GM19467 (cell line): ENCODE measurements around the gene TMEM184C.
A peak's percentile ranks its signal among the peaks of the same experiment; 100 is the strongest.

Experiments
- ATAC-seq: cut with Tn5 transposase; IDR thresholded peaks from one replicate; pipeline ENCODE4 v1.9.1; 2021; ENCODE audit warnings: mild to moderate bottlenecking, moderate library complexity; ENCODE audit not compliant: unreplicated experiment

Gene TMEM184C

DNA sequence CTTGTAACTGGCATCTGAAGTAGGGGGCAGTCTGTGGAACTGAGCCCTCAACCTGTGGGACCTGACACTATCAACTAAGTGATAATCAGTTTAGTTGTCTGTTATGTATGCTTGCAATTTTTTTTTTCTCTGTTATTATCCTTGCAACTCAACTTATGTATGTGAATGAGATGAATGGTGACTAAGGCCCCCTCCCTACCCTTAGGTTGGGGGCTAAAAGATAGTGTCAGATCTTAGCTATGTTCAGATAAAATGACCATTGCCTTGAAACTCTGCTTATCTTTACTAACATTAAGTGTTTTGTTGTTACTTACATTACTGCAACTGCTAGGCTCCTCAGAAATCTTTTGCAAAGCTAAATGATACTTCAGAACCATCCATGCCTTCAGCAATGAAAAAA, 31.5 kb downstream of the TMEM184C start:
- no peak for ATAC-seq

DNA sequence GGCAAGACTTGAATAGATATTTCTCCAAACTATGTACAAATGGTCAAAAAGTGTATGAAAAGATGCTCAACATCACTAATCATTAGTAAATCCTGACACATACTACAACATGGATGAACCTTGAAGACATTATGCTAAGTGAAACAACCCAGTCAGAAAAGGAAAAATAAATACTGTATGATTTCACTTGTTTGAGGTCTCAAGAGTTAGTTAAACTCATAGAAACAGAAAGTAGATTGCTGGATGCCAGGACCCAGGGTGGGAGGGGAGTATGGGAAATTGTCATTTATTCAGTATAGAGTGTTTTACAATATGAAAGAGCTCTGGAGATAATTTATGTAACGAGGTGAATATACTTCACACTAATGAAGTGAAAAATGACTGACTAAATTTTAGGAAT, 34.4 kb downstream of the TMEM184C start:
- no peak for ATAC-seq

DNA sequence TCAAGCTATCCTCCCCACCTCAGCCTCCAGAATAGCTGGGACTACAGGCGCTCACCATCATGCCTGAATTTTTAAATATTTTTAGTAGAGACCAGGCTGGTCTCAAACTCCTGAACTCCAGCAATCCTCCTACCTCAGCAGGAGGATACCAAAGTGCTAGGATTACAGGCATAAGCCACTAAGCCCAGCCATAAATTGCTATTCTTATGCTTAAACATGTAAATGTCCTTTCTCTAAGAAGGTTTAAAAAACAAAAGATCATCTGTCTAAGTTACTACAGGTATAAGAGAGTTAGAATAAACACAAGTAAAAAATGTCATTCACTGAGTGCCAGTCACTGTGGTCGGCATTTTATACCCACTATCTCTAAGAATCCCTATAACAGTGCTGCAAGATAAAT, 38.4 kb downstream of the TMEM184C start:
- no peak for ATAC-seq

DNA sequence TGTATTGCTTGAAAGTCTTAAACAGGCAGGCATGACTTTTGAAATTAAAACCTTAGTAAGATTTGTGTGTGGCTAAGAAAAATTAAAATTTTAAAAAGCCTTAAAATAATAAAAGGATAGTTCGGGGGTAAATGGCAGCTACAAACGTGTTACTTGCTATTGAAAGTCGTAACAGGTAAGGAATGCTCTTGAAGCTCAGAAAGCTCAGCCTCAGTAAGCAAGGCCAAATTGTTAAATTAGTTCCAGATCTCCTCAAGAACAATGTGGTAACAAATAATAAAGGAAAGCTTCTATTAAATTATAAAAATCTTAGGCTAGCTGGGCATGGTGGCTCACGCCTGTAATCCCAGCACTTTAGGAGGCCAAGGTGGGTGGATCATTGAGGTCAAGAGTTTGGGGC, 41.3 kb downstream of the TMEM184C start:
- ATAC-seq, result no peak

DNA sequence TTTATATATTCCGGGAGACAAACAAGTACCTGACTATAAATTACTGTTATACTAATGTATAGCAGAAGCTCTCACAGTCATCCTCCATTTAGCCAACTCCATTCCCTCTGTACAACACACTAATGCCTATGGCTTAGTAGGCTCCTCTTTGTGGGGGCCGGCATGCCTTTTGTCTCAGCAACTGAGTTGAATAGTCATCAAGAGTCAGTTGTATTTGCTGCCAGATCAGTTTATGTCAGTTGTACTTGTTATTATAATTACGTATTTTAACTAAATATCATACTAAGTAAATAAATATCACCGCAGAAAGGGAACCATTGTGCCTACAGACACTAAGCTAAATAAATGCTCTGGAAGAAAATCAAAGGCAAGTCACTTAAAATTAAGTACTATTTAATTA, 56.9 kb downstream of the TMEM184C start:
- ATAC-seq, result no peak

DNA sequence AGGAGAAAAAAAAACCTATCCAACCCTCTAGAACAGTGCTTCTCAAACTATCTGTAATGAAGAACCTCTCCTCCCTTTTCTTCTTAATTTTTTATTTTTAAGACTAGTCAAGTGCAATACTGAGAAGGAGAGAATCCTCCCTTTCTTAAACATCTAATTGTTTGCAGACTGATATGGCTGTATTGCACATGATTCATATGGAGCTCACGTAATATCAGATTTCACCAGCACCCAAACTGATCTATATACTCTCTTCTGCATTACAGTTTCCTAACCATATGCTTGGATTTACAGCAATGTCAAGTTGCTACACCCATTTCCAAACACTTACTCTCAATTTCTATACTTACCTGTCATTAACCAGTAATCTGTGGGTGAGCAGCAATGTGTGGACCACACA, 57.3 kb downstream of the TMEM184C start:
- ATAC-seq, result no peak

DNA sequence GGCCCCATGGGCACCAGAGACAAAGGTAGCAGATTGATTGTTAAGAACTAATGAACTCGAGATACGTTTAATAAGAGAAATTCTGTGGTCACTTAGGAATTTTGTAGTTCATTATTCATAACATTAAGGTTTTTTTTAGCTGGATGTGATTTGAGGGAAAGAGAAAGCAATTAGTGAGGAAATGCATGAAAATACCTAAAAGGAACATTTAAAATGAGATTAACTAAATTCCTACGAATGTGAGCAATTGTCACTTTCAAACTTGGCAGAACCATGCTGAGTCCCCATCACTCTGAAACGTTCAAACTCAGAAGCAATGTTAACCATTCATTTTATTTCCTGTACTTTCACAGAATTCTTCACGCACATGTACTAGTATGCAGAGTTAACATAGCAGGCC, 60.9 kb downstream of the TMEM184C start:
- no peak for ATAC-seq

DNA sequence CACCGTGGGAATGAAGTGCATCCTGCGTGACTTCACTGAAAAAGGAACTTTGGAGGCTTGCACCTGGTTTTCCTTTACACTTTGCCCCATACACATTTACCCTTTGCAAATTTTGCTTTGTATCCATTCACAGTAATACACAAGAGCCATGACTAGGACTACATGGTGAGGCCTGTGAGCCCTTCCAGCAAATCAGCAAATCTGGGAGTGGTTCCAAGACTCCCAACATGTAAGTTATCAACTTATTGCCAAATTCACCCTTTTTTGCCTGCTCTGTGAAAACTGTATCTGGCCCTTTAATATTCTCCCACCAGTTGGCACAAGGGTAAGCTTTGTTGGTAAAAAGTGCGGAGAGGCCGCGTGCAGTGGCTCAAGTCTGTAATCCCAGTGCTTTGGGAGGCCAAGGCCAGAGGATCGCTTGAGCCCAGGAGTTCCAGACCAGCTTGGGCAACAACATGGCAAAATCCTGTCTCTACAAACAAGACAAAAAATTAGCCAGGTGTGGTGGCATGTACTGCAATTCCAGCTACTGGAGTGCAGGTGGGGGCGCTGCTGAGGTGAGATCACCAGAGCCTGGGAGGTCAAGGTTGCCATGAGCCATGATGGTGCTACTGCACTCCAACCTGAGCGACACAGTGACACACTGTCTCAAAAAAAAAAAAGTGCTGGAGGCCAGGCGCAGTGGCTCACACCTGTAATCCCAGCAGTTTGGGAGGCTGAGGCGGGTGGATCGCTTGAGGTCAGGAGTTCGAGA, 61.8 kb downstream of the TMEM184C start:
- ATAC-seq, result no peak

DNA sequence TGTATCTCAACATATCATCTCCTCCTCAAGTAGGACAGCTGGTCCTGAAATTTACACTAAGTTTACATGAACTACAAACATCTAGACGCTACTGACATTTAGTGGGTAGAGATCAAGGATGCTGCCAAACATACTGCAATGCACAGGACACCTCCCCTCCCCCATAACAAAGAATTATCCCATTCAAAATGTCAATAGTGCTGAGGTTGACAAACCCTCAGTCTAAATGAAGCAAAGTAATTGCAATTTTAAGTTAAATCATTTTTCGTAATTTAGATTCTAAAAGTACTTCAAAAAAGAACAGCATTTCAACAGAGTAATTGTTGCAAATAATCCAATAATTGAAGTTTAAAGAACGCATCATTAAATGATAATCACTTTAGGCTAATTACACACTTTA, 65.6 kb downstream of the TMEM184C start:
- ATAC-seq, result no peak

DNA sequence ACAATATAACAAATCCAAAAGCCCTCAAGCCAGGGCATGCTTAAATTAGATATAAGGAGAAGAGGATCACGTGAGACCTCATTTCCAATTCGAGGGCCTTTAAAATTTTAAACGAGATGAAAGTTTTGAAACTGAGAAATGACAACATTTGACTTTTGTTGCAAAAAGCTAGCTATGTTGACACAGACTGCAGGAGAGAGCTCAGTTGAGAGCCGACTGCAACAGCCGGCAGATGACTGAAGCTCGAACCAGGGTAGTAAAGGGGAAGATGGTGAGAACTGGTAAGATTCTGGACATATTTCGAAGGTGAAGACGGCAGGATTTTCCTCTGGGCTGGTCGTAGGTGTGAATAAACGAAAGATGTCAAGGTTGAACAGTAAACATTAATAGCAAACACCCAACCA, 66.0 kb downstream of the TMEM184C start:
- ATAC-seq, result no peak

DNA sequence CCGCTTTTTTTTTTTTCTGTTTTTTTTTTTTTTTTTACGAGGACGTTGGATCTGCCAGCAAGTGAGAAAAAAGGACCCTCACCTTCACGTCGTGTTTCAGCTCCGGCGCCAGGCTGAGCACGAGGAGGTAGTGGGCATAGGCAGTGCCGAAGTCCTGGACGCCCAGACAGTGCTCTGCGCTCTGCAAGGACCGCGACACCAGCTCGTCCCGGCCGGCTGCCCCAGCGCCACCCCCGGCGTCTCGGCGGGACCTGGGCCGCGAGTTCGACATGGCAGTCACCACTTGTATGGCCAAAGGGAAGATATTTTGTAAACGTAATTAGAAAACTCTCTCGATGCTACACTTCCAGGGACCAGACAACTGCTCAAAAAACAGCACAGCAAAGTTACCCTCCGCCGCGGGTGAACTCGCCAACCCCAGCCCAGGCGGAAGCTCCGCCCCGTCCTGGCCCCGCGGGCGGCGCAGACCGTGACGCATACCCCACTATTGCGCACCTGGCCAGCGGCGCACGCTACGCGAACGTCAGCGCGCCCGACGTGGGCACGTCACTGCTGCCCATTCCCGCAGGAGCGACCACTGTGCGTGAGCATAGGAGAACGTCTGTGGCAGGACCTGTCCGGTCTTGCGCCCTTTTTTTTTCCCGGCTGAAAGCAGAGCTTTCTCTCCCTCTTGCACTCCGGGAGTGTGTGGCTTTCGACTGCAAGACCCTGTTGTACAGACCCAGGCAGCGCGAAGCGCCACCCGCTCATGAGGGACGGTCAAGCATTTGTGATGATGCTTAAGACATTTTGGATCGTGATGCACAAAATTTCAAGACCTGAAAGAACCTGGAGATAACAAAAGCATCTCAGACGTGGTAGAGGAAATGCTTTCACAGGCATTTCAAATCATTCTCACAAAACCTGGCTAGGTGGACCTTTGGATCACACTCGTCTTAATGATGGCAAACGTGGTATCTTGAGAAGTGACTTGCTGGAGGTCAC, 66.8 kb downstream of the TMEM184C start, which contains the start of gene PRMT9:
Gene PRMT9 (minus strand): TSS at position 447 of the 984 bp plus-strand sequence. CDS start 176 bp downstream, at position 271.
- peak; percentile 100 for ATAC-seq

DNA sequence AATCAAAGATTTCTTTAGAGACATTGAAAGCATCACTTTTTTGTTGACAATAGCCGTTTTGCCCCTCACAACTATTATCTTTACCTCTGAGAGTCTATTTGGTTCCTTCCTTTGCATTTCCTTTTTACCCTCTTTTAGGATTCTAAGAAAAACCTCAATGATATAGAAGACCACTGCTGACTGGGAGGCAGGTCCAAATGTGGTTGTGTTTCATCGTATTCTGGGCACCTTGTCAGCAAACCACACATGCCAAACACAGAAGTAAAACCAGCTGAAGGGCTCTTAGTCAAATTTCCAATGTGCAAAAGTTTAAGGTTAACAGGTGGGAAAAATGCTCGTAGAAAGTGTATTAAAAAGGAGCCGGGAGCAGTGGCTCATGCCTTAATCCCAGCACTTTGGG, 71.9 kb downstream of the TMEM184C start:
- ATAC-seq, result no peak

DNA sequence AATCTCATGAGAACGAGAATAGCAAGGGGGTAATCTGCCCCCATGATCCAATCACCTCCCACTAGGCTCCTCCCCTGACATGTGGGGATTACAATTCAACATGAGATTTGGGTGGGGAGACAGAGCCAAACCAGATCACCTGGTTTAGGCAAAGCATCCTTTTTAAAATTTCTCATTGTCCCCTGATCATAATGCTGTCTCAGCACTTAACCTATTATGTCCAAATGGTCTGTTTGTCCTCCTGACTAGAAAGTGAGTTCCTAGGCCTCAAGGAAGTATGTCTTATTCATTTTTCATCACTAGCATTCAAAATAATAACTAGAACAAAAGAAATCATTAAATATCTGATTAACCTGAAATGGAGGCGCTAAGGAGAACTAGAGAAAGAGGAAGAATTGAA, 74.6 kb downstream of the TMEM184C start:
- no peak for ATAC-seq

DNA sequence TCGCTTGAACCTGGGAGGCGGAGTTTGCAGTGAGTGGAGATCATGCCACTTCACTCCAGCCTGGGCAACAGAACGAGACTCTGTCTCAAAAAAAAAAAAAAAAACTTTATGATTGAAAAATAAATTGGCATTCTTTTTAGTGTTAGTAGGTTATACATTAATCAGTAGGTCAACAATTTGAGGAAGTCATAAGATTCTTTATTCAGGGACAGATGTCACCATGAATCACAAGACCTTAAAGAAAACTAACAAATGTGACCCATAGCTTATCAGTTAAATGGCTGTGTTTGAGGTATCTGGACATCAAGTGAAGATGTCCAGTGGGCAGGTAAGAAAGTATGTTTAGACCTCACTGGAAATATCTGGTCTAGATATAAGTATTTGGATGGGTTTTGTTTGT, 76.0 kb downstream of the TMEM184C start:
- ATAC-seq, result no peak

DNA sequence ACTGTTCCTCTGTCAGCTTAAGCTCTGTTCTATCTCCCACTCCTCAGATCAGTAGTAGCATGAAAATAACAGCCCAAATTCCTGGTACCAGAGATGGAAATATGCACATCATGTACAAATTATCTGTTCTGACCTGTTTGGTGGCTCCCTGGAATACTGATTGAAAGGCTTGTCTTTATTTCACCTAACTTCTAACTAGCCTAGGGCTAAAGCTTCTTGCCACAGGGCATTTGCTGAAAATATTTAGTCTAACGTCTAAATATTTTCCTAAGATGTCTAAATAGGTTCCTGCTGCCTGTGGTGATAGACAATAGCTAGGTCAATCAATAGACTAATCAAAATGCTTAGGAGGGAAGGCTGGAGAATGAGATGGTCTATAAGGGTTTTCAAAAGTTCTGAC, 79.7 kb downstream of the TMEM184C start:
- no peak for ATAC-seq

DNA sequence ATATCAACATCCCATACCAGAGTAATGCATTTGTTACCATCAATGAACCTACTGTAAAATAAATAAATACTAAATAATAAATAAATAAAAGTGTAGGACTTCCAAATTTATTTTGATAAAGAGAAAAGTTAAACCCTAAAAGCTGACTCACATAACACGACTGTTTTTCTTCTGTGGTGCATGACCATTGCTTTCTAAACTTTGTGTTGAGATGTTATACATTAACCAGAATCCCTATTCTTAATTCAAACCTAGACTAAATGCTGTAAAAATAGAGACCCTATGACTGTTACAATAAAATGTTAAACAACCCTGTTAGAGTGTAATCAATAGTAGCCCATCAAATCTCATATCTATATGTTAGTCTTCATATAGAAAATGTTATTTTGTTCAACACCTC, 87.6 kb downstream of the TMEM184C start:
- ATAC-seq, result no peak

DNA sequence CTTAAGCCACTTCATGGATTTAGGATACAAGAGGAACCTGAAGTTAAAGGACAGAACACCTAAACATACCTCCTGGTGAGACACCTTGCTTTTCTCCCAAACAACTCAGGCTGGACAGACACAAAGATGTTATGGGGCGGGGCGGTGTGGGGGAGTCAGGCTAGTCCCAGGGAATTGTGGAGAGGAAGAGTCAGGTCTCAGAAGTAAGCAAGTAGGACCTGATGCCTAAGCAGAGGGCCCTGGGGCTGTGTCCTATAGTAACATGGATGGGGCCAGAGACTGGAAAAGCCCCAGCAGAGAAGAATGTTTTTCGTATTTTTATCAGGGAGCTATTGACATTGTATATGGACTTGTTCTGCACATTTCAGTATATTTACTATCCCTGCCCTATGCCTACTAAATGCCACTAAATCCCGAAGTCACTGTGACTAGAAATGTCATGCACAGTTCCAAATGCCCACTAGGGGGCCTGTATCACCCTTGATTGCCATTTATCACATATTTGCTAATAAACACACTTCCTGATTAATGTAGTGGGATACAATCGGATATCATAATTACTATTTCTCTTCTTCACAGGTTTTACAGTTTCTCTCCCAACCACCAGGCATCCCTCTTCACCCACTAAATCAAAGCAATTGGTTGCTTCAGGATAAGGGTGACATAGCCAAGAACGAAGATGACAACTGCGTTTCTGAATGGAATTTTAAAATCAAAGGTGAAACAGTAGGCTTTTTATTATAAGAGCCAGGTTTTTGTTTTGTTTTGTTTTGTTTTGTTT, 90.9 kb downstream of the TMEM184C start:
- ATAC-seq, result peak; percentile 71

DNA sequence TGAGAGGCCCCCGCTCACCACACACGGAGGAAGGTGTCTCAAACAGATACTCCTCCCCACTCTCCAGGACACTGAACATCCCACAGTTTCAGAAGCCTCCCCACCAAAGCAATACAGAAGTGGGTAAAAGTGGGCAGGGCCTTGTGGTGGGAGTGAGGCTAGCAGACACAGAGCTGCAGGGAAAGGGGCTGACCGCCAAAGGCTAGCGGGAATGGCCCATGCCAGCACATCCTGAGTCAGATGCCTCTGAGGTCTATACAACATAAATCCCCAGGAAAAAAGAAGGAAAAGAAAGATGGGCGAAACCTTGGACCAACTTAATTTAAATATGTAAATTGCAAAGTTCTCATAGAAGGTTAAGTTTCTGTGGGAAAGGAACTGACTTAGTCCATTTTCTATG, 92.8 kb downstream of the TMEM184C start:
- no peak for ATAC-seq

DNA sequence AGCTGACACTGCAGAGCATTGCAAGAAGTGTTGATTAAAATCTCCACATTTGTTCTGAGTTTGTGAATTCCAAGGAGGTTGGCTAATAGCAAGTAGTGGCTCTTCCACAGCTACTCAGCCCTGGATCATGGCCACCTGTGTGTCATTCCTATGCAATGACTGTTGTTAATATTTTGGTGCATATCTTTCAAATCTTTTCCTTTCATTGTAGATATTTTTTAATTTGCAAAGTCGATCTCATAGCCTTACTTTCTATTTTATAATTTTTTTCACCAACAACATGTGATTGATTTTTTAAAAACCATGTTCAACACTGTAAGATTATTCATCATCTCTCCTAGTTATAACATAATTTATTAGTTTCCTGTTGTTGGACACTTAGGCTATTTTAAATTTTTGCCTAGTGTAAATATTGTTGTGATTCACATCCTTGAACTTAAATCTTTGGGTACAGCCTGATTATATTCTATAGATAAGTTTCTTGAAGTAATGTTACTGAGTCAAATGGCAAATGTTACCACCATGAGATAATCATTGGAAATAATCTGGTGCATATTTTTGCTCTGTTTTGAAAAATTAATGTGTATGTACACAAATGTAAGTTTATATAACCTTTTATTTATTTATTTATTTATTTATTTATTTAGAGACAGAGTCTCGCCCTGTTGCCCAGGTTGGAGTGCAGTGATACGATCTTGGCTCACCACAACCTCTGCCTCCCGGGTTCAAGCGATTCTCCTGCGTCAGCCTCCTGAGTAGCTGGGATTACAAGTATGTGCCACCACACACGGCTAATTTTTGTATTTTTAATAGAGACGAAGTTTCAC, 97.6 kb downstream of the TMEM184C start:
- no peak for ATAC-seq

DNA sequence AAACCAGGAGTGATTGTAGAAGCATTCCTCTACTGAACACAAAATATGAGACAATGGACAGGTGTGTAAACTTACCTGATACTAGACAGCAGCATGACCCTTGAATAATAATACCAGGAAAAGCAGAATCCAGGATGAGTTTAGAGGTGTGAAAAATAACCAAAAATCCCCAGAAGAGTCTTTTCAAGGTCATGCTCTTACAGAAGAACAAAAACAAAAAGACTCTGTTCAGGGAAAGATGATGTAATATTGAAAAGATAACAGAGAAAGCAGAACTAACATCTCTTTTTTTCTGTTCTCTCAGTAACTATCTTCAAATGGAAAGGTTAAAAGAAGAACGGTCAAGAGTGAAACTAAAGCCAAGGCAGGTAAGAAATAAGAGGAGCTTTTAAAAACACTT, 100.7 kb downstream of the TMEM184C start:
- peak; percentile 84 for ATAC-seq
